H1 (cell line): ENCODE data around the gene ACACA. TPM values are rescaled to one million over a fixed set of nuclear protein-coding genes. Genes with fewer than 3 reads are reported as not detected.

Source experiments
- CTCF ChIA-PET: fragments of 300-600 bp; sonication (Branson Sonifier 250); formaldehyde crosslinking; loops from one replicate; lab custom pipeline; 2021; ENCODE audit not compliant: partially characterized antibody; lab: Charles Lee
- POLR2A ChIA-PET: fragments of 300-600 bp; sonication (Branson Sonifier 250); formaldehyde crosslinking; loops from one replicate; lab custom pipeline; 2021; ENCODE audit warnings: inconsistent platforms; ENCODE audit not compliant: partially characterized antibody; lab: Charles Lee
- DNase-seq, 2 experiments: peaks; one replicate each; pipeline versions ENCODE4 v3.0.0 to v3.0.0-alpha.2; 2010 to 2022; ENCODE audit warnings: low spot score in 2 of 2, low read depth in 1 of 2, mixed read lengths in 1 of 2
- FAIRE-seq: peaks from 2 replicates; lab custom pipeline; 2011; peaks lifted over from hg19 to GRCh38; lab: Jason Lieb, UNC
- H2AFZ ChIP-seq: 2 replicates; pipeline ENCODE4 v1.8.1; 2012; ENCODE audit warnings: low read length, inconsistent platforms
- H2AK5ac ChIP-seq: 2 replicates; pipeline ENCODE4 v1.6.1; 2013; ENCODE audit warnings: low read depth, low read length
- H2BK120ac ChIP-seq: replicated peaks from 2 replicates; pipeline ENCODE3; 2013; ENCODE audit warnings: low read depth, low read length, inconsistent platforms
- H2BK12ac ChIP-seq: 2 replicates; pipeline ENCODE4 v1.6.1; 2013; ENCODE audit warnings: low read depth, low read length
- H2BK15ac ChIP-seq: 2 replicates; pipeline ENCODE4 v1.6.1; 2013; ENCODE audit warnings: low read length
- H2BK20ac ChIP-seq: 2 replicates; pipeline ENCODE4 v1.6.1; 2013; ENCODE audit warnings: low read length
- H2BK5ac ChIP-seq: 2 replicates; pipeline ENCODE4 v1.6.1; 2013; ENCODE audit warnings: low read depth, low read length
- H3K14ac ChIP-seq: 2 replicates; pipeline ENCODE4 v1.6.1; 2013; ENCODE audit warnings: inconsistent platforms; ENCODE audit not compliant: insufficient read length
- H3K18ac ChIP-seq: 2 replicates; pipeline ENCODE4 v1.6.1; 2013; ENCODE audit warnings: low read length; ENCODE audit errors: extremely low read depth
- H3K23ac ChIP-seq: 2 replicates; pipeline ENCODE4 v1.6.1; 2013; ENCODE audit warnings: inconsistent platforms; ENCODE audit not compliant: insufficient read length
- H3K23me2 ChIP-seq: 2 replicates; pipeline ENCODE4 v1.6.1; 2013; ENCODE audit warnings: low read depth, low read length
- H3K27ac ChIP-seq: 2 replicates; pipeline ENCODE4 v1.6.1; 2011; ENCODE audit warnings: low read depth, low read length, inconsistent platforms
- H3K27me3 ChIP-seq, 4 experiments: replicated peaks in 1 of 4; 1 replicate in 1 of 4; 2 replicates in 3 of 4; pipeline versions ENCODE4 v1.6.1 to v1.8.1; 2011 to 2013; ENCODE audit warnings: low read length in 3 of 4, mild to moderate bottlenecking in 3 of 4, inconsistent platforms in 2 of 4, mixed read lengths in 2 of 4, moderate library complexity in 1 of 4; ENCODE audit not compliant: control insufficient read depth in 3 of 4, insufficient read depth in 3 of 4; ENCODE audit errors: extremely low read depth in 1 of 4
- H3K36me3 ChIP-seq, 4 experiments: 2 replicates each; pipeline versions ENCODE4 v1.6.1 to v1.8.1; 2011 to 2013; ENCODE audit warnings: mild to moderate bottlenecking in 4 of 4, low read length in 3 of 4, moderate library complexity in 2 of 4, control low read depth in 1 of 4, inconsistent platforms in 1 of 4; ENCODE audit not compliant: insufficient read depth in 4 of 4, control insufficient read depth in 2 of 4
- H3K4ac ChIP-seq: replicated peaks from 2 replicates; pipeline ENCODE3; 2013; ENCODE audit warnings: low read length, low read depth, mixed read lengths, inconsistent platforms; ENCODE audit not compliant: insufficient read length
- H3K4me1 ChIP-seq, 4 experiments: replicated peaks in 1 of 4; 1 replicate in 1 of 4; 2 replicates in 3 of 4; pipeline versions ENCODE4 v1.6.1 to v1.8.1; 2011 to 2013; ENCODE audit warnings: low read length in 3 of 4, inconsistent platforms in 2 of 4, mixed read lengths in 1 of 4; ENCODE audit not compliant: insufficient read depth in 4 of 4, control insufficient read depth in 3 of 4
- H3K4me2 ChIP-seq, 2 experiments: 2 replicates each; pipeline versions ENCODE4 v1.6.1 to v1.8.1; 2011 to 2013; ENCODE audit warnings: low read depth in 2 of 2, low read length in 2 of 2, control low read depth in 1 of 2, inconsistent platforms in 1 of 2, mild to moderate bottlenecking in 1 of 2; ENCODE audit not compliant: insufficient read depth in 1 of 2
- H3K4me3 ChIP-seq, 4 experiments: fragments of 200-600, 300-600 bp in 1 of 4; sonication (generic), shearing (Covaris generic), sonication (Bioruptor Twin) in 1 of 4; 2 replicates each; pipeline versions ENCODE4 v1.5.1 to v1.8.1; 2011 to 2016; ENCODE audit warnings: low read length in 4 of 4, low read depth in 3 of 4, control low read depth in 2 of 4, inconsistent platforms in 2 of 4, mild to moderate bottlenecking in 2 of 4, mixed read lengths in 1 of 4, moderate library complexity in 1 of 4; ENCODE audit not compliant: insufficient read depth in 2 of 4; ENCODE audit errors: extremely low read depth in 1 of 4
- H3K56ac ChIP-seq: replicated peaks from 2 replicates; pipeline ENCODE3; 2013; ENCODE audit warnings: low read depth, mild to moderate bottlenecking, mixed read lengths, low read length, inconsistent platforms; ENCODE audit not compliant: insufficient read length
- H3K79me1 ChIP-seq: 2 replicates; pipeline ENCODE4 v1.6.1; 2013; ENCODE audit warnings: low read depth, low read length, control low read depth
- H3K79me2 ChIP-seq, 2 experiments: 2 replicates each; pipeline versions ENCODE4 v1.6.1 to v1.8.1; 2012 to 2013; ENCODE audit warnings: low read length in 2 of 2, mild to moderate bottlenecking in 2 of 2, inconsistent platforms in 1 of 2; ENCODE audit not compliant: insufficient read depth in 2 of 2, control insufficient read depth in 1 of 2
- H3K9ac ChIP-seq, 4 experiments: replicated peaks in 1 of 4; 1 replicate in 1 of 4; 2 replicates in 3 of 4; pipeline versions ENCODE4 v1.6.1 to v1.8.1; 2011 to 2013; ENCODE audit warnings: low read depth in 3 of 4, low read length in 3 of 4, control low read depth in 2 of 4, mild to moderate bottlenecking in 2 of 4, moderate library complexity in 2 of 4, inconsistent platforms in 1 of 4; ENCODE audit errors: extremely low read depth in 1 of 4
- H3K9me3 ChIP-seq, 2 experiments: 2 replicates each; pipeline versions ENCODE4 v1.6.1 to v1.8.1; 2012 to 2013; ENCODE audit warnings: mild to moderate bottlenecking in 2 of 2, moderate library complexity in 2 of 2, control low read depth in 1 of 2, inconsistent platforms in 1 of 2, low read depth in 1 of 2, low read length in 1 of 2, mixed read lengths in 1 of 2; ENCODE audit not compliant: insufficient read depth in 2 of 2
- H4K20me1 ChIP-seq, 2 experiments: replicated peaks in 1 of 2; 2 replicates each; pipeline versions ENCODE3 to v1.8.1; 2011 to 2013; ENCODE audit warnings: inconsistent platforms in 2 of 2, low read length in 2 of 2, mild to moderate bottlenecking in 1 of 2; ENCODE audit not compliant: insufficient read depth in 2 of 2, control insufficient read depth in 1 of 2
- H4K5ac ChIP-seq: 2 replicates; pipeline ENCODE4 v1.6.1; 2013; ENCODE audit warnings: low read length, low read depth, mixed read lengths, inconsistent platforms; ENCODE audit not compliant: insufficient read length
- H4K8ac ChIP-seq: 2 replicates; pipeline ENCODE4 v1.8.0; 2013; ENCODE audit warnings: mild to moderate bottlenecking, moderate library complexity, low read length, inconsistent platforms; ENCODE audit not compliant: insufficient read depth; ENCODE audit errors: extremely low read depth
- H4K91ac ChIP-seq: replicated peaks from 2 replicates; pipeline ENCODE3; 2013; ENCODE audit warnings: low read length, mixed read lengths, inconsistent platforms; ENCODE audit not compliant: insufficient read length
- BACH1 ChIP-seq: IDR thresholded peaks from 2 replicates; pipeline ENCODE4 v1.6.1; 2012; ENCODE audit warnings: low read length, improper control_type of control experiment
- BRCA1 ChIP-seq: IDR thresholded peaks from 2 replicates; pipeline ENCODE4 v1.6.1; 2012; ENCODE audit warnings: low read depth, low read length, improper control_type of control experiment
- KDM4A ChIP-seq: IDR thresholded peaks from one replicate; pipeline ENCODE4 v1.7.1; 2012; ENCODE audit warnings: low read depth, mild to moderate bottlenecking, moderate library complexity, low read length, inconsistent platforms; ENCODE audit not compliant: severe bottlenecking
- NRF1 ChIP-seq: IDR thresholded peaks from 2 replicates; pipeline ENCODE4 v1.6.1; 2011; ENCODE audit warnings: mild to moderate bottlenecking, low read depth, low read length, improper control_type of control experiment
- RBBP5 ChIP-seq: IDR thresholded peaks from 2 replicates; pipeline ENCODE4 v1.7.1; 2012; ENCODE audit warnings: low read depth, mild to moderate bottlenecking, inconsistent platforms, low read length, moderate library complexity, borderline replicate concordance
- RXRA ChIP-seq: IDR thresholded peaks from 2 replicates; pipeline ENCODE4 v1.6.1; 2011; ENCODE audit warnings: low read depth, mild to moderate bottlenecking, low read length, moderate library complexity; ENCODE audit not compliant: insufficient read depth
- SP1 ChIP-seq: IDR thresholded peaks from 2 replicates; pipeline ENCODE4 v1.6.1; 2011; ENCODE audit warnings: low read depth, low read length
- SRF ChIP-seq: IDR thresholded peaks from 2 replicates; pipeline ENCODE4 v1.6.1; 2011; ENCODE audit warnings: mild to moderate bottlenecking, low read depth, low read length, moderate library complexity
- TEAD4 ChIP-seq: IDR thresholded peaks from 2 replicates; pipeline ENCODE4 v1.6.1; 2012; ENCODE audit warnings: low read depth, low read length, inconsistent platforms, mixed read lengths
- WGBS, 2 experiments: shearing (Covaris generic) in 1 of 2; methylation state at CpG; one replicate each; pipeline versions ENCODE4 v1.1.6 to v1.1.7; 2013 to 2015; ENCODE audit warnings: low lambda C conversion rate in 2 of 2, mixed read lengths in 2 of 2, inconsistent platforms in 1 of 2, low coverage in 1 of 2, missing lambda C conversion rate in 1 of 2; ENCODE audit not compliant: insufficient replicate concordance in 2 of 2, insufficient coverage in 1 of 2, insufficient read length in 1 of 2; ENCODE audit errors: extremely low coverage in 1 of 2, missing lambda C conversion rate in 1 of 2; 5-methylcytosine and 5-hydroxymethylcytosine counted together
- polyA plus RNA-seq, 7 experiments: library from polyadenylated mRNA; depleted of rRNA in 3 of 7; stranded (reverse) in 5 of 7; unstranded in 2 of 7; fragments of >200 nt in 5 of 7; fragments of 200-250 nt in 2 of 7; gene quantifications; 1 replicate in 5 of 7; 2 replicates in 1 of 7; 4 replicates in 1 of 7; pipeline versions ENCODE4 v1.2.1 to v1.2.3, GENCODE V29; 2011 to 2013; ENCODE audit warnings: missing spikeins in 2 of 7, mixed read lengths in 2 of 7
- total RNA-seq: library from RNA; stranded (reverse); fragmentation: NEBNext Ultra II Directional; extraction: Animal tissue kit (Norgen Biotek cat#: 25700); gene quantifications from 2 replicates; pipeline ENCODE4 v1.2.1, GENCODE V29; 2021

The ACACA gene
- total and polyA plus RNA-seq, 2 of the 8 experiments (the other 6 are each of a cell fraction or from before 2014, with no cell fraction given) = 74.0 to 160 TPM

DNA sequence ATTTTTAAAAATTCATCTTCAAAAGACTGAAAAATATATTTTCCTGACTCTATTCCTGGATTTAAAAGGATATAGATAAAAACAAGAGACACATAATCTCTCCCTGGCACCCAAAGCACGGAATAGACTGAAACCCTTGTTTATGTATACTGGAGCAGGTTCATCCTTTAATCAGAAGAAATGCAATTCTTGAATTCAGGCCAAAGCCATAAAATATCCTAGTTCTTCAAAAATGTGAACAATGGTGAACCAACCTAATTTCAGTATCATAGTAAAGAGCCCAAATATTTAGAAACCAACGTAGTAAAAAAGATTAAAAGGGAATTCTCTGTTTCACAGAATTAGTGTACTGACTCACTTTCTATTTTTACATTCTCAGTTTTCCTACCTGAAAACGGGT, 219.4 kb downstream of the ACACA start:
- DNase-seq (no peak), FAIRE-seq (no peak)
- CTCF ChIA-PET = interaction anchor here (0.7 kb wide), 1 partner anchor 27 kb away, joined by 3 read pairs; no protein-coding TSS in a partner anchor
- Histone ChIP-seq H3K4me3 (no peak overlapping the region), H3K9ac (no peak overlapping the region), H2AK5ac (no peak overlapping the region), H3K23me2 (no peaks in the 10 kb centered on the region), H3K4me2 (no peak overlapping the region), H4K91ac (no peak overlapping the region), H2BK12ac (no peak overlapping the region), H3K27ac (no peak overlapping the region), H3K14ac (no peak overlapping the region), H4K20me1 (no peaks in the 10 kb centered on the region), H2BK120ac (no peak overlapping the region), H3K9me3 (no peaks in the 10 kb centered on the region), H2BK5ac (no peak overlapping the region), H3K23ac (no peak overlapping the region), H3K79me2 (no peaks in the 10 kb centered on the region), H3K27me3 (no peaks in the 10 kb centered on the region), H3K4ac (no peak overlapping the region), H4K5ac (no peak overlapping the region), H3K18ac (no peak overlapping the region), H4K8ac (no peak overlapping the region), H3K79me1 (no peaks in the 10 kb centered on the region), H2BK15ac (no peak overlapping the region), H2BK20ac (no peak overlapping the region), H3K36me3 (peaks cover 10 to 53% (median 35%) of the 10 kb centered on the region in 4 experiments), H3K4me1 (no peaks in the 10 kb centered on the region), H3K56ac (no peak overlapping the region), H2AFZ (no peak overlapping the region)
- TF ChIP-seq SRF = no peak
- no peak for TF ChIP-seq RXRA
- TF ChIP-seq BRCA1 = no peak
- no peak for TF ChIP-seq TEAD4
- no peak for TF ChIP-seq BACH1
- TF ChIP-seq KDM4A = no peak
- TF ChIP-seq NRF1 = no peak
- TF ChIP-seq RBBP5 = no peak
- TF ChIP-seq SP1 = no peak
- WGBS, 2 experiments = 92% methylated on average over 3 of the region's 3 CpGs; no CpG with 5 or more reads in 1 of the 2 experiments
- POLR2A ChIA-PET = no interaction called here
